ENCODE data around the gene TOMM70. TPM values are rescaled to one million over a fixed set of nuclear protein-coding genes. Genes with fewer than 3 reads are reported as not detected.
A peak's percentile ranks its signal among the peaks of the same experiment; 100 is the strongest.

The TOMM70 gene
- total and polyA plus RNA-seq, 2 of the 4 experiments (the other 2 are of a cell fraction), result 24.6 to 35.1 TPM

GRCh38 chr3:100440895-100441294, 40.0 kb upstream of the TOMM70 start:
- intact Hi-C loops (cut with micrococcal nuclease), result no loop called here
- Histone ChIP-seq H3K18ac (ENCODE audit: low read depth, low read length) (no peak overlapping the region), H2BK5ac (ENCODE audit: low read depth, low read length, poor library complexity, severe bottlenecking) (no peak overlapping the region), H2BK15ac (ENCODE audit: low read depth, low read length) (no peak overlapping the region), H2BK120ac (ENCODE audit: low read depth, low read length) (no peak overlapping the region), H4K20me1 (ENCODE audit: insufficient read depth, low read length) (no peaks in the 10 kb centered on the region), H2AFZ (replicated peaks; ENCODE audit: low read length, poor library complexity) (no peak overlapping the region), H3K27me3 (ENCODE audit: control insufficient read depth, insufficient read depth, low read length) (no peaks in the 10 kb centered on the region), H3K36me3 (ENCODE audit: control insufficient read depth, insufficient read depth, low read length) (no peaks in the 10 kb centered on the region), H3K4me2 (ENCODE audit: low read depth, low read length) (no peak overlapping the region), H3K23ac (ENCODE audit: low read depth, low read length) (no peak overlapping the region), H3K27ac (ENCODE audit: insufficient read depth, low read length) (no peak overlapping the region), H2BK20ac (ENCODE audit: low read depth, low read length) (no peak overlapping the region), H3K4ac (ENCODE audit: low read depth, low read length) (no peak overlapping the region), H3K56ac (ENCODE audit: extremely low read depth, insufficient read depth, low read length) (no peak overlapping the region), H3K4me1 (ENCODE audit: control insufficient read depth, insufficient read depth, low read length) (no peaks in the 10 kb centered on the region), H3K14ac (replicated peaks; ENCODE audit: low read depth, low read length) (no peak overlapping the region), H4K8ac (ENCODE audit: low read depth in 2 of 2, low read length in 2 of 2) (no peak overlapping the region), H3K9me3 (ENCODE audit: control insufficient read depth, insufficient read depth, low read length) (peaks cover 2% of the 10 kb centered on the region; the same call in 1 of the 2 replicates), H3K79me1 (ENCODE audit: low read depth in 1 of 2, low read length in 2 of 2) (no peaks in the 10 kb centered on the region), H4K91ac (ENCODE audit: insufficient read depth, low read depth, low read length) (no peak overlapping the region), H3K4me3 (ENCODE audit: insufficient read depth, low read depth, low read length) (no peak overlapping the region), H2AK9ac (replicated peaks; ENCODE audit: low read depth, low read length, poor library complexity) (peak overlapping the region; percentile 82), H2AK5ac (ENCODE audit: low read depth, low read length) (no peak overlapping the region), H3K9ac (ENCODE audit: low read depth, low read length) (no peak overlapping the region), H4K5ac (ENCODE audit: low read depth, low read length) (no peak overlapping the region), H3K9me1 (ENCODE audit: insufficient read depth, low read length) (peaks cover 2% of the 10 kb centered on the region; the same call in 1 of the 2 replicates)
- no peak for TF ChIP-seq RAD21 (IDR thresholded peaks at IDR 0.05; ENCODE audit: low read length)
- ATAC-seq (ENCODE audit: low read depth), result no peak
- dilution Hi-C loops (cut with HindIII; ENCODE audit: low sequenced_read_pairs, unreplicated experiment), result no loop called here
- BruUV-seq (replicated peaks), result no TSS peak
- ChIA-PET CTCF (no interaction called here), POLR2A (ENCODE audit: unreplicated experiment) (no interaction called here)
- in situ Hi-C loops (cut with MboI; ENCODE audit: low sequenced_read_pairs), result no loop called here
- WGBS, 2 experiments (ENCODE audit: extremely low coverage in 2 of 2, insufficient read length in 1 of 2), result 88% methylated on average over 3 of the region's 3 CpGs; no CpG with 5 or more reads in 1 of the 2 experiments
- DNase-seq, result no peak

All from IMR-90 (cell line).